ENCODE data around the gene SPOCK1. TPM values are rescaled to one million over a fixed set of nuclear protein-coding genes. Genes with fewer than 3 reads are reported as not detected.

The SPOCK1 gene
- total and polyA plus RNA-seq, 4 donors, result 0.07 to 0.18 (median 0.17) TPM; not detected in 1

- no peak for DNase-seq (ENCODE audit: low spot score)
- no peaks in the 10 kb centered on the region for H3K36me3 ChIP-seq (ENCODE audit: control insufficient read depth in 4 of 4, insufficient read depth in 3 of 4, low read depth in 1 of 4, low read length in 3 of 4)
- H3K4me1 ChIP-seq (ENCODE audit: control insufficient read depth in 4 of 4, insufficient read depth in 4 of 4, low read length in 3 of 4), result no peaks in the 10 kb centered on the region
- no peaks in the 10 kb centered on the region for H3K9me3 ChIP-seq (ENCODE audit: control insufficient read depth in 4 of 4, low read length in 3 of 4)
- no peak overlapping the region for H3K4me3 ChIP-seq (ENCODE audit: low read depth in 1 of 3, low read length in 3 of 3)
- 48% methylated on average over 2 of the region's 2 CpGs for WGBS
- TF ChIP-seq TAF1 (conservative IDR thresholded peaks at IDR 0.05), result no peak
- no peak for TF ChIP-seq REST (IDR thresholded peaks at IDR 0.05)
- no peak for TF ChIP-seq HNF4A (conservative IDR thresholded peaks at IDR 0.05)
- no peak for TF ChIP-seq SP1 (IDR thresholded peaks at IDR 0.05)
- no peak overlapping the region for H3K27ac ChIP-seq (ENCODE audit: low read depth in 1 of 2, low read length in 2 of 2)
- no peak overlapping the region for H3K9ac ChIP-seq (ENCODE audit: low read depth in 1 of 2, low read length in 2 of 2)
- H3K27me3 ChIP-seq (ENCODE audit: control insufficient read depth in 4 of 4, insufficient read depth in 4 of 4, low read length in 3 of 4), result no peaks in the 10 kb centered on the region
These were observed 126.9 kb downstream of the SPOCK1 start for GRCh38 chr5:137372016-137372772.

GRCh38 chr5:137370096-137371071 is 128.7 kb downstream of the SPOCK1 start:
- no peaks in the 10 kb centered on the region for H3K9me3 ChIP-seq (ENCODE audit: control insufficient read depth in 4 of 4, low read length in 3 of 4)
- no peak for DNase-seq (ENCODE audit: low spot score)
- TF ChIP-seq ZBTB33 (IDR thresholded peaks at IDR 0.05), result no peak
- no peak for TF ChIP-seq FOXA1 (IDR thresholded peaks at IDR 0.05)
- no peak for TF ChIP-seq GABPA (IDR thresholded peaks at IDR 0.05 in 1 of 2, conservative IDR thresholded peaks at IDR 0.05 in 1 of 2)
- no peak for TF ChIP-seq FOXA2 (IDR thresholded peaks at IDR 0.05)
- no peak for TF ChIP-seq MAX (IDR thresholded peaks at IDR 0.05)
- TF ChIP-seq RAD21 (IDR thresholded peaks at IDR 0.05), result no peak
- no peak for TF ChIP-seq RXRA (IDR thresholded peaks at IDR 0.05)
- TF ChIP-seq CTCF (IDR thresholded peaks at IDR 0.05; ENCODE audit: low read depth, low read length, missing input control), result no peak
- no peak for TF ChIP-seq YY1 (IDR thresholded peaks at IDR 0.05)
- TF ChIP-seq HNF4G (IDR thresholded peaks at IDR 0.05), result no peak
- no peak for TF ChIP-seq REST (IDR thresholded peaks at IDR 0.05)
- no peak for TF ChIP-seq HNF4A (conservative IDR thresholded peaks at IDR 0.05)
- no peak for TF ChIP-seq SP1 (IDR thresholded peaks at IDR 0.05)
- no peaks in the 10 kb centered on the region for H3K4me1 ChIP-seq (ENCODE audit: control insufficient read depth in 4 of 4, insufficient read depth in 4 of 4, low read length in 3 of 4)
- no peak overlapping the region for H3K4me3 ChIP-seq (ENCODE audit: low read depth in 1 of 3, low read length in 3 of 3)
- no peak overlapping the region for H3K9ac ChIP-seq (ENCODE audit: low read depth in 1 of 2, low read length in 2 of 2)
- no peak overlapping the region for H3K27ac ChIP-seq (ENCODE audit: low read depth in 1 of 2, low read length in 2 of 2)
- H3K27me3 ChIP-seq (ENCODE audit: control insufficient read depth in 4 of 4, insufficient read depth in 4 of 4, low read length in 3 of 4), result no peaks in the 10 kb centered on the region
- 85% methylated on average over 15 of the region's 15 CpGs for WGBS
- no peaks in the 10 kb centered on the region for H3K36me3 ChIP-seq (ENCODE audit: control insufficient read depth in 4 of 4, insufficient read depth in 3 of 4, low read depth in 1 of 4, low read length in 3 of 4)
